SK-N-SH treated with all-trans-retinoic acid at 6 μM for 48 hours (cell line): Measurements from ENCODE around the gene PCDH9.

Source experiments
- ARNTL ChIP-seq: fragments of 450-650 bp; formaldehyde crosslinking; IDR thresholded peaks from 2 replicates; pipeline ENCODE4 v1.5.0; 2020; ENCODE audit warnings: low read depth, mild to moderate bottlenecking, moderate library complexity, borderline replicate concordance
- BACH2 ChIP-seq: fragments of 250-450 bp; sonication (Bioruptor Pico); IDR thresholded peaks from 2 replicates; pipeline ENCODE4 v1.9.0; 2021; ENCODE audit warnings: mild to moderate bottlenecking, borderline replicate concordance
- ESRRG ChIP-seq: fragments of 250-450 bp; sonication (Bioruptor Pico); IDR thresholded peaks from 2 replicates; pipeline ENCODE4 v1.6.1; 2021; ENCODE audit warnings: mild to moderate bottlenecking
- RARB ChIP-seq: fragments of 250-450 bp; sonication (Bioruptor Pico); IDR thresholded peaks from 2 replicates; pipeline ENCODE4 v1.8.0; 2021; ENCODE audit warnings: mild to moderate bottlenecking, moderate library complexity
- ZFP30 ChIP-seq: fragments of 450-650 bp; formaldehyde crosslinking; IDR thresholded peaks from 2 replicates; pipeline ENCODE4 v1.5.0; 2022; ENCODE audit warnings: mild to moderate bottlenecking, moderate library complexity
- ZNF565 ChIP-seq: fragments of 450-650 bp; formaldehyde crosslinking; conservative IDR thresholded peaks from 2 replicates; pipeline ENCODE4 v1.5.0; 2020; ENCODE audit warnings: low read depth, mild to moderate bottlenecking, moderate library complexity
- TF ChIP-seq, protein P1 (sequence below): fragments of 250-450 bp; sonication (Bioruptor Pico); IDR thresholded peaks from 2 replicates; pipeline ENCODE4 v1.8.0; 2020; ENCODE audit warnings: mild to moderate bottlenecking, moderate library complexity, borderline replicate concordance
- TF ChIP-seq, protein P2 (sequence below): fragments of 250-450 bp; sonication (Bioruptor Pico); IDR thresholded peaks from 2 replicates; pipeline ENCODE4 v1.5.1; 2021; ENCODE audit warnings: mild to moderate bottlenecking, moderate library complexity

DNA sequence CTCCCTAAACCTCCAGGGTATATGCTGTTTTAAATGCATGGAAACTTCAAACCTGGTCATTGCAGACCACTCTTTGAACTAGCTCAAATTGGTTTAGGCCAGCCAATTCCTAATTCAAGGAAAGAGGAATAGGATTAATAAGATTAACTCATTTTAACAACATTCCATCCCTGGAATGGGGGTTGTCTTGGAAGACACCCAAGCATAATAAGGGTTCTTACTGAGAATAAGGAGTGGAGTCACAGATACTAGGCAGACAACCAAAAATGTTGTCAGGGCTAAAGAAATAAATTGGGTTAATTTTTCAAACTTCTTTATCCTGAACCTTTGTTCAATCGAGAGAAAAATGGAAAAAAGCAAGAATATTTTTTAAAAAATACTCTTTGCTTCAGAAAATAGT lies 186.2 kb downstream of the PCDH9 start:
- no peak for TF ChIP-seq ZFP30
- TF ChIP-seq, protein P1, sequence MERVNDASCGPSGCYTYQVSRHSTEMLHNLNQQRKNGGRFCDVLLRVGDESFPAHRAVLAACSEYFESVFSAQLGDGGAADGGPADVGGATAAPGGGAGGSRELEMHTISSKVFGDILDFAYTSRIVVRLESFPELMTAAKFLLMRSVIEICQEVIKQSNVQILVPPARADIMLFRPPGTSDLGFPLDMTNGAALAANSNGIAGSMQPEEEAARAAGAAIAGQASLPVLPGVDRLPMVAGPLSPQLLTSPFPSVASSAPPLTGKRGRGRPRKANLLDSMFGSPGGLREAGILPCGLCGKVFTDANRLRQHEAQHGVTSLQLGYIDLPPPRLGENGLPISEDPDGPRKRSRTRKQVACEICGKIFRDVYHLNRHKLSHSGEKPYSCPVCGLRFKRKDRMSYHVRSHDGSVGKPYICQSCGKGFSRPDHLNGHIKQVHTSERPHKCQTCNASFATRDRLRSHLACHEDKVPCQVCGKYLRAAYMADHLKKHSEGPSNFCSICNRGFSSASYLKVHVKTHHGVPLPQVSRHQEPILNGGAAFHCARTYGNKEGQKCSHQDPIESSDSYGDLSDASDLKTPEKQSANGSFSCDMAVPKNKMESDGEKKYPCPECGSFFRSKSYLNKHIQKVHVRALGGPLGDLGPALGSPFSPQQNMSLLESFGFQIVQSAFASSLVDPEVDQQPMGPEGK: no peak
- TF ChIP-seq ZNF565 (CRISPR knock-in tag): no peak
- TF ChIP-seq ARNTL (CRISPR knock-in tag): no peak
- no peak for TF ChIP-seq ESRRG (CRISPR knock-in tag)
- no peak for TF ChIP-seq RARB (CRISPR knock-in tag)
- TF ChIP-seq BACH2 (CRISPR knock-in tag): no peak
- TF ChIP-seq, protein P2, sequence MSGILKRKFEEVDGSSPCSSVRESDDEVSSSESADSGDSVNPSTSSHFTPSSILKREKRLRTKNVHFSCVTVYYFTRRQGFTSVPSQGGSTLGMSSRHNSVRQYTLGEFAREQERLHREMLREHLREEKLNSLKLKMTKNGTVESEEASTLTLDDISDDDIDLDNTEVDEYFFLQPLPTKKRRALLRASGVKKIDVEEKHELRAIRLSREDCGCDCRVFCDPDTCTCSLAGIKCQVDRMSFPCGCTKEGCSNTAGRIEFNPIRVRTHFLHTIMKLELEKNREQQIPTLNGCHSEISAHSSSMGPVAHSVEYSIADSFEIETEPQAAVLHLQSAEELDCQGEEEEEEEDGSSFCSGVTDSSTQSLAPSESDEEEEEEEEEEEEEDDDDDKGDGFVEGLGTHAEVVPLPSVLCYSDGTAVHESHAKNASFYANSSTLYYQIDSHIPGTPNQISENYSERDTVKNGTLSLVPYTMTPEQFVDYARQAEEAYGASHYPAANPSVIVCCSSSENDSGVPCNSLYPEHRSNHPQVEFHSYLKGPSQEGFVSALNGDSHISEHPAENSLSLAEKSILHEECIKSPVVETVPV (CRISPR knock-in tag): no peak
